ENCODE data around the gene PRIM1. TPM values are rescaled to one million over a fixed set of nuclear protein-coding genes. Genes with fewer than 3 reads are reported as not detected.

Gene PRIM1
- total RNA-seq, 1 experiment from 2014 or later: 37.2 TPM

Other genes starting within 250 kb of the PRIM1 start
- gene RBMS2, start 230.5 kb downstream of the PRIM1 start, total RNA-seq (2014; rRNA removed): 12.1 and 13.0 TPM in 2 replicates
- 18.6 and 20.5 TPM in 2 replicates for gene BAZ2A, start 122.0 kb downstream of the PRIM1 start, total RNA-seq (2014; rRNA removed)
- 644 and 670 TPM in 2 replicates for gene ATP5F1B, start 106.3 kb downstream of the PRIM1 start, total RNA-seq (2014; rRNA removed)
- 108 and 130 TPM in 2 replicates for gene PTGES3, start 64.0 kb downstream of the PRIM1 start, total RNA-seq (2014; rRNA removed)
- 960 and 1,297 TPM in 2 replicates for gene NACA, start 27.0 kb downstream of the PRIM1 start, total RNA-seq (2014; rRNA removed)
- gene HSD17B6, start 11.0 kb upstream of the PRIM1 start, total RNA-seq (2014; rRNA removed): 3.2 and 3.8 TPM in 2 replicates
- not detected in 2 replicates for gene SDR9C7, start 182.1 kb upstream of the PRIM1 start, total RNA-seq (2014; rRNA removed)
- not detected in 2 replicates for gene RDH16, start 205.3 kb upstream of the PRIM1 start, total RNA-seq (2014; rRNA removed)

All from LHCN-M2 (cell line).